ENCODE data around the gene STON2. TPM values are rescaled to one million over a fixed set of nuclear protein-coding genes. Genes with fewer than 3 reads are reported as not detected.
A peak's percentile ranks its signal among the peaks of the same experiment; 100 is the strongest.

STON2 gene
- total and polyA plus RNA-seq, 4 donors: 3.1 to 27.6 (median 15.2) TPM

DNA sequence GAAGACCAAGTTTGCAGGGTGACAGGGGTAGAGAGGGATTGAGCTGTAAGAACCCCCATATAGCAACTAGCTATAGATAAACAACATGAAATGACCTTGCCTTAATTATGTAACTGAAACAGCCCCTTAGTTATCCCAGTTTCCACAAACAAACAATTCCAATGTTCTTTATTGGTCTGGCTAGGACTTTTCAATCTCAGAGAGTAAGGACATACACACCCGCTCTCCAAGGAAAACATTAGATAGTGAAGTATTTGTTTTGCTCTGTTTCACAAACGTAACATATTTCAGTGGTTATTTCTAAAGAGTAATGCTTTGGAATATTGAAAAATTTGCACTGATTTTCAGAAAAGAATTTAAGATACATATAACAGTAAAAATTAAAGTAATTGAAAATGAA is 127.8 kb downstream of the STON2 start:
- ATAC-seq (ENCODE audit: insufficient read depth, low FRiP score): no peak
- Histone ChIP-seq H3K9ac (ENCODE audit: insufficient read depth in 1 of 2, low read length in 2 of 2) (no peak overlapping the region), H3K27ac (ENCODE audit: low read depth in 1 of 2, low read length in 1 of 2) (peak overlapping the region in 1 of 2 donors; percentile 40), H3K9me3 (ENCODE audit: control insufficient read depth in 4 of 4, insufficient read depth in 3 of 4, low read length in 3 of 4) (no peaks in the 10 kb centered on the region), H3K36me3 (ENCODE audit: control insufficient read depth in 4 of 4, insufficient read depth in 4 of 4, low read length in 4 of 4) (peaks cover 0 to 1% (median 0%) of the 10 kb centered on the region in 4 donors), H3K4me3 (no peak overlapping the region), H3K27me3 (ENCODE audit: control insufficient read depth in 3 of 3, insufficient read depth in 3 of 3, low read length in 2 of 3) (no peaks in the 10 kb centered on the region), H3K4me1 (ENCODE audit: control insufficient read depth in 5 of 5, insufficient read depth in 5 of 5, low read length in 5 of 5) (peaks cover 0 to 3% (median 0%) of the 10 kb centered on the region in 5 donors)
- TF ChIP-seq, protein P1, sequence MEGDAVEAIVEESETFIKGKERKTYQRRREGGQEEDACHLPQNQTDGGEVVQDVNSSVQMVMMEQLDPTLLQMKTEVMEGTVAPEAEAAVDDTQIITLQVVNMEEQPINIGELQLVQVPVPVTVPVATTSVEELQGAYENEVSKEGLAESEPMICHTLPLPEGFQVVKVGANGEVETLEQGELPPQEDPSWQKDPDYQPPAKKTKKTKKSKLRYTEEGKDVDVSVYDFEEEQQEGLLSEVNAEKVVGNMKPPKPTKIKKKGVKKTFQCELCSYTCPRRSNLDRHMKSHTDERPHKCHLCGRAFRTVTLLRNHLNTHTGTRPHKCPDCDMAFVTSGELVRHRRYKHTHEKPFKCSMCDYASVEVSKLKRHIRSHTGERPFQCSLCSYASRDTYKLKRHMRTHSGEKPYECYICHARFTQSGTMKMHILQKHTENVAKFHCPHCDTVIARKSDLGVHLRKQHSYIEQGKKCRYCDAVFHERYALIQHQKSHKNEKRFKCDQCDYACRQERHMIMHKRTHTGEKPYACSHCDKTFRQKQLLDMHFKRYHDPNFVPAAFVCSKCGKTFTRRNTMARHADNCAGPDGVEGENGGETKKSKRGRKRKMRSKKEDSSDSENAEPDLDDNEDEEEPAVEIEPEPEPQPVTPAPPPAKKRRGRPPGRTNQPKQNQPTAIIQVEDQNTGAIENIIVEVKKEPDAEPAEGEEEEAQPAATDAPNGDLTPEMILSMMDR (IDR thresholded peaks at IDR 0.05; ENCODE audit: control extremely low read depth, extremely low read depth): no peak
- DNase-seq: no peak
- WGBS, 2 donors: 66 to 86% methylated on average over 2 of the region's 2 CpGs

DNA sequence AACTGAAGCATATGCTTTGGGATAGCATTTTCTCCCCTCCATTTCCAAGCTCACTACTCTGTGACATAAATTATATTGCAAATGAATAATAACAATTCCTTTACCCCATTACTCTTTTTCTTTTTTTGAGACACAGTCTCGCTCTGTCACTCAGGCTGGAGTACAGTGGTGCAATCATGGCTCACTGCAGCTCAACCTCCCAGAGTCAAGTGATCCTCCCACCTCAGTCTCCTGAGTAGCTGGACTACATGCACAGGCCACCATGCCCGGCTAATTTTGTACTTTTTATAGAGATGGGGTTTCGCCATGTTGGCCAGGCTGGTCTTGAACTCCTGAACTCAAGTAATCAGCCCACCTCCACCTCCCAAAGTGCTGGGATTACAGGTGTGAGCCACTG is 130.1 kb downstream of the STON2 start:
- no peak overlapping the region for H3K4me3 ChIP-seq
- H3K9ac ChIP-seq (ENCODE audit: insufficient read depth in 1 of 2, low read length in 2 of 2): no peak overlapping the region
- peaks cover 0 to 1% (median 0%) of the 10 kb centered on the region in 4 donors for H3K36me3 ChIP-seq (ENCODE audit: control insufficient read depth in 4 of 4, insufficient read depth in 4 of 4, low read length in 4 of 4)
- TF ChIP-seq, protein P1 (IDR thresholded peaks at IDR 0.05; ENCODE audit: control extremely low read depth, extremely low read depth): no peak
- WGBS, 2 donors: 75 to 91% methylated on average over 3 of the region's 3 CpGs
- no peaks in the 10 kb centered on the region for H3K4me1 ChIP-seq (ENCODE audit: control insufficient read depth in 5 of 5, insufficient read depth in 5 of 5, low read length in 5 of 5)
- no peaks in the 10 kb centered on the region for H3K27me3 ChIP-seq (ENCODE audit: control insufficient read depth in 3 of 3, insufficient read depth in 3 of 3, low read length in 2 of 3)
- no peaks in the 10 kb centered on the region for H3K9me3 ChIP-seq (ENCODE audit: control insufficient read depth in 4 of 4, insufficient read depth in 3 of 4, low read length in 3 of 4)
- ATAC-seq (ENCODE audit: insufficient read depth, low FRiP score) (no peak), DNase-seq (no peak)
- no peak overlapping the region for H3K27ac ChIP-seq (ENCODE audit: low read depth in 1 of 2, low read length in 1 of 2)

DNA sequence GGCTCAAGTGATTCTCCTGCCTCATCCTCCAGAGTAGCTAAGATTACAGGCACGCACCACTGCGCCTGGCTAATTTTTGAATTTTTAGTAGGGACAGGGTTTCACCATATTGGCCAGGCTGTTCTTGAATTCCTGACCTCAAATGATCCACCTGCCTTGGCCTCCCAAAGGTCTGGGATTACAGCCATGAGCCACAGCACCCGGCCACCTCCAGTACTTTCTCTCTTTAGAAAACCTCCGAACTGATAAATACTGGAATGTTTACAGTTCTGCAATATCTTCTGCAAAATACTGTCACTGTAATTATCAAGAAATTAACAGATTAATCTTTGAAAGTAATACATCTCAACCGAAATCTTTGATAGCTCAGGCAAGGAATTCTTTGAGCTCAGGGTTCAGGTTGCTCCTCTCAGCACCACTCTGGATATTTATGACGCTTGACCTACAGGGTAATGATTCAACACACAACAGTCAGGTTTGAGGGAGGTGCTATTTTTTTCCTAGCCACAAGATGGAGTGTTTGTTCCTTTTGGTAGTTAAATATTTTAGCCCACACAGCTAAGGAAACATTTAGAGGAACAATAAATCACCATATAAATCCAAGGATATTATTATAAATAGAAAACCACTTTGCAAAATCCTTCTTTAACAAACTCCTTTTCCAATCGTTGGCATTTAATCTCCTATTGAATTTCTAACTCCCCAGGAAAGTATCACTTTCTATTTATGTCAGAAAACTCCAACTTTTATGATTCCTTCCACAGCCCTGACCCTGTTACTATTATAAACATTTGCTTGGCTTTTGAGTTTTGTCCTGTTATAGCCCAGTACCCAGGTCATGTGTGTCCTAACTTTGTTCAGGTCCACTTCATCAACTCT is 130.8 kb downstream of the STON2 start:
- Histone ChIP-seq H3K9me3 (ENCODE audit: control insufficient read depth in 4 of 4, insufficient read depth in 3 of 4, low read length in 3 of 4) (no peaks in the 10 kb centered on the region), H3K9ac (ENCODE audit: insufficient read depth in 1 of 2, low read length in 2 of 2) (no peak overlapping the region)
- peak in 2 of 3 donors; percentile 75 to 76 for DNase-seq

More for the DNA sequence above, 130.8 kb downstream of the STON2 start:
- peak; percentile 86 for ATAC-seq (ENCODE audit: insufficient read depth, low FRiP score)
- H3K27me3 ChIP-seq (ENCODE audit: control insufficient read depth in 3 of 3, insufficient read depth in 3 of 3, low read length in 2 of 3): no peaks in the 10 kb centered on the region
- H3K4me1 ChIP-seq (ENCODE audit: control insufficient read depth in 5 of 5, insufficient read depth in 5 of 5, low read length in 5 of 5): no peaks in the 10 kb centered on the region
- H3K4me3 ChIP-seq: no peak overlapping the region
- peaks cover 0 to 1% (median 0%) of the 10 kb centered on the region in 4 donors for H3K36me3 ChIP-seq (ENCODE audit: control insufficient read depth in 4 of 4, insufficient read depth in 4 of 4, low read length in 4 of 4)
- H3K27ac ChIP-seq (ENCODE audit: low read depth in 1 of 2, low read length in 1 of 2): no peak overlapping the region
- 45 to 46% methylated on average over 7 of the region's 7 CpGs for WGBS, 2 donors
- TF ChIP-seq, protein P1 (IDR thresholded peaks at IDR 0.05; ENCODE audit: control extremely low read depth, extremely low read depth): peak; percentile 74
